H9 (cell line): Measurements from ENCODE around the gene VPS9D1. TPM values are rescaled to one million over a fixed set of nuclear protein-coding genes. Genes with fewer than 3 reads are reported as not detected.

Source experiments
- DNase-seq: peaks from one replicate; pipeline ENCODE4 v3.0.0-alpha.2; 2017
- H2AFZ ChIP-seq: one replicate; pipeline ENCODE4 v1.6.1; 2013; ENCODE audit warnings: mild to moderate bottlenecking, low read length, control low read depth, moderate library complexity
- H2AK5ac ChIP-seq: 2 replicates; pipeline ENCODE4 v1.6.1; 2013; ENCODE audit warnings: low read length, control low read depth, mixed read lengths; ENCODE audit not compliant: insufficient read length
- H2BK120ac ChIP-seq: one replicate; pipeline ENCODE4 v1.6.1; 2013; ENCODE audit warnings: low read depth, mild to moderate bottlenecking, low read length, control low read depth, inconsistent platforms; ENCODE audit not compliant: poor library complexity, severe bottlenecking
- H2BK12ac ChIP-seq: 2 replicates; pipeline ENCODE4 v1.6.1; 2013; ENCODE audit warnings: low read length, control low read depth, mixed read lengths, low read depth; ENCODE audit not compliant: insufficient read length
- H2BK15ac ChIP-seq: 2 replicates; pipeline ENCODE4 v1.6.1; 2013; ENCODE audit warnings: low read depth, low read length, control low read depth
- H2BK20ac ChIP-seq: one replicate; pipeline ENCODE4 v1.6.1; 2013; ENCODE audit warnings: low read depth, mild to moderate bottlenecking, low read length, control low read depth, inconsistent platforms; ENCODE audit not compliant: poor library complexity, severe bottlenecking
- H2BK5ac ChIP-seq: 2 replicates; pipeline ENCODE4 v1.6.1; 2013; ENCODE audit warnings: low read length, control low read depth, mixed read lengths; ENCODE audit not compliant: insufficient read length
- H3K14ac ChIP-seq: 2 replicates; pipeline ENCODE4 v1.6.1; 2013; ENCODE audit warnings: low read length, control low read depth; ENCODE audit not compliant: insufficient read depth
- H3K18ac ChIP-seq: 2 replicates; pipeline ENCODE4 v1.6.1; 2013; ENCODE audit warnings: low read depth, mild to moderate bottlenecking, mixed read lengths, low read length, control low read depth; ENCODE audit not compliant: insufficient read length
- H3K23ac ChIP-seq: 2 replicates; pipeline ENCODE4 v1.6.1; 2013; ENCODE audit warnings: low read length, control low read depth, mixed read lengths, low read depth; ENCODE audit not compliant: insufficient read length
- H3K23me2 ChIP-seq: 2 replicates; pipeline ENCODE4 v1.6.1; 2013; ENCODE audit warnings: low read depth, mild to moderate bottlenecking, mixed read lengths, low read length, control low read depth; ENCODE audit not compliant: insufficient read length, poor library complexity, severe bottlenecking
- H3K27ac ChIP-seq: 2 replicates; pipeline ENCODE4 v1.5.1; 2013; ENCODE audit warnings: low read length, control low read depth, mixed read lengths, low read depth; ENCODE audit not compliant: insufficient read length
- H3K27me3 ChIP-seq: 2 replicates; pipeline ENCODE4 v1.6.1; 2013; ENCODE audit warnings: low read length, control low read depth, inconsistent platforms; ENCODE audit not compliant: insufficient read depth
- H3K4ac ChIP-seq: 2 replicates; pipeline ENCODE4 v1.6.1; 2013; ENCODE audit warnings: low read depth, mild to moderate bottlenecking, control low read depth, inconsistent platforms, low read length, moderate library complexity
- H3K4me1 ChIP-seq: 2 replicates; pipeline ENCODE4 v1.6.1; 2013; ENCODE audit warnings: low read length, control low read depth, inconsistent platforms; ENCODE audit not compliant: insufficient read depth
- H3K4me2 ChIP-seq: 2 replicates; pipeline ENCODE4 v1.6.1; 2013; ENCODE audit warnings: low read length, control low read depth, mixed read lengths; ENCODE audit not compliant: insufficient read length, insufficient read depth
- H3K56ac ChIP-seq: 2 replicates; pipeline ENCODE4 v1.6.1; 2013; ENCODE audit warnings: low read depth, mild to moderate bottlenecking, mixed read lengths, low read length, control low read depth; ENCODE audit not compliant: insufficient read length
- H3K79me1 ChIP-seq: 2 replicates; pipeline ENCODE4 v1.6.1; 2013; ENCODE audit warnings: low read depth, mild to moderate bottlenecking, moderate library complexity, low read length, control low read depth, inconsistent platforms; ENCODE audit not compliant: insufficient read depth, poor library complexity, severe bottlenecking
- H3K79me2 ChIP-seq: 2 replicates; pipeline ENCODE4 v1.6.1; 2013; ENCODE audit warnings: low read length, control low read depth, inconsistent platforms; ENCODE audit not compliant: insufficient read depth
- H3K9ac ChIP-seq: 2 replicates; pipeline ENCODE4 v1.6.1; 2013; ENCODE audit warnings: low read length, control low read depth, mixed read lengths; ENCODE audit not compliant: insufficient read length; ENCODE audit errors: extremely low read depth
- H3K9me3 ChIP-seq: one replicate; pipeline ENCODE4 v1.6.1; 2013; ENCODE audit warnings: low read depth, low read length, inconsistent platforms; ENCODE audit not compliant: control insufficient read depth
- H3T11ph ChIP-seq: one replicate; pipeline ENCODE4 v1.6.1; 2013; ENCODE audit warnings: mild to moderate bottlenecking, low read length, control low read depth, inconsistent platforms
- H4K20me1 ChIP-seq: one replicate; pipeline ENCODE4 v1.6.1; 2013; ENCODE audit not compliant: control insufficient read depth, insufficient read length, insufficient read depth
- H4K5ac ChIP-seq: 2 replicates; pipeline ENCODE4 v1.6.1; 2013; ENCODE audit warnings: low read depth, mild to moderate bottlenecking, mixed read lengths, low read length, control low read depth; ENCODE audit not compliant: insufficient read length
- H4K8ac ChIP-seq: replicated peaks from 2 replicates; pipeline ENCODE4 v1.6.1; 2013; ENCODE audit warnings: low read length, control low read depth, mixed read lengths, low read depth; ENCODE audit not compliant: insufficient read length
- H4K91ac ChIP-seq: 2 replicates; pipeline ENCODE4 v1.6.1; 2013; ENCODE audit warnings: low read depth, mild to moderate bottlenecking, moderate library complexity, mixed read lengths, low read length, control low read depth; ENCODE audit not compliant: insufficient read length
- H3K27ac Mint-ChIP-seq, 3 experiments: 2 replicates in 2 of 3; 3 replicates in 1 of 3; pipeline ENCODE4 v1.8.0; 2020 to 2021; ENCODE audit warnings: mixed read lengths in 3 of 3, mild to moderate bottlenecking in 1 of 3, moderate library complexity in 1 of 3
- H3K27me3 Mint-ChIP-seq: 2 replicates; pipeline ENCODE4 v1.8.0; 2021; ENCODE audit warnings: low read depth, mild to moderate bottlenecking, moderate library complexity, mixed read lengths
- H3K36me3 Mint-ChIP-seq, 3 experiments: 2 replicates in 2 of 3; 3 replicates in 1 of 3; pipeline ENCODE4 v1.8.0; 2020 to 2021; ENCODE audit warnings: low read depth in 3 of 3, mixed read lengths in 3 of 3; ENCODE audit not compliant: insufficient read depth in 1 of 3
- H3K4me1 Mint-ChIP-seq, 2 experiments: 2 replicates each; pipeline ENCODE4 v1.8.0; 2020; ENCODE audit warnings: mixed read lengths in 2 of 2
- H3K4me3 Mint-ChIP-seq, 2 experiments: 2 replicates in 1 of 2; 3 replicates in 1 of 2; pipeline ENCODE4 v1.8.0; 2020 to 2021; ENCODE audit warnings: mild to moderate bottlenecking in 2 of 2, mixed read lengths in 2 of 2, moderate library complexity in 1 of 2
- H3K9me3 Mint-ChIP-seq, 2 experiments: 2 replicates in 1 of 2; 3 replicates in 1 of 2; pipeline ENCODE4 v1.8.0; 2020; ENCODE audit warnings: mild to moderate bottlenecking in 2 of 2, mixed read lengths in 2 of 2, moderate library complexity in 1 of 2
- WGBS: extraction: QIAGEN DNeasy Blood & Tissue Kit; methylation state at CpG from one replicate; pipeline ENCODE4 v1.1.7; 2013; ENCODE audit warnings: missing lambda C conversion rate, low lambda C conversion rate, mixed read lengths; ENCODE audit not compliant: insufficient read length; ENCODE audit errors: extremely low coverage; 5-methylcytosine and 5-hydroxymethylcytosine counted together
- total RNA-seq: library from RNA; stranded (reverse); gene quantifications from 2 replicates; pipeline ENCODE4 v1.2.1, GENCODE V29; 2021
- TF ChIP-seq, protein P1 (sequence below): fragments of 200-600 bp; sonication (generic); conservative IDR thresholded peaks from 3 replicates; pipeline ENCODE4 v1.8.0; 2021; ENCODE audit warnings: antibody characterized with exemption, mild to moderate bottlenecking

The VPS9D1 gene
- total RNA-seq, 1 experiment from 2014 or later = 6.0 TPM

DNA sequence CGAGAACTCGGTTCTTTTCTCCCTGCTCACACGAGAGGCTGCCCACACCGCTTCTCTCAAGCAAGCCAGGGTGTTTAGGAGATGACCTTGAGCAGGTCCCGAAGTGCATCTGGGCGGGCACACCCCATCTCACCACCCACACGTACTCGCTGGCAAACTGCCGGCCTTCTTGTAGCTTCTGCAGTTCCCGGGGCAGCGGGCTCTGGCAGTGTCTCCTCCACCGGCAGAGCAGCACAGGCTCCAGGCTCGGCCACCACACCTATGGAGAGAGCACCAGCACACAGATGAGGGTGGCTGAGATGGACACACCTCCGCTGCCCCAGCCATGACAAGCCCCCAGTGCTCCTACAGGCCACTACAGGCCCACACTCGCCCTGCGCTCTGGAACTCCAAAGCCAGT, 24.1 kb upstream of the VPS9D1 start:
- H3K36me3 Mint-ChIP-seq = peaks cover 46 to 91% (median 82%) of the 10 kb centered on the region in 3 experiments; a peak in 6 of 7 replicates
- no peak overlapping the region for H3K23ac ChIP-seq
- H2BK120ac ChIP-seq = no peak overlapping the region
- H3K27me3 Mint-ChIP-seq = no peaks in the 10 kb centered on the region
- H3K9me3 ChIP-seq = no peaks in the 10 kb centered on the region
- no peaks in the 10 kb centered on the region for H3K23me2 ChIP-seq
- no peak overlapping the region for H3K4me3 Mint-ChIP-seq
- H3K4ac ChIP-seq = no peak overlapping the region
- H3K79me2 ChIP-seq = no peaks in the 10 kb centered on the region
- H3K27ac Mint-ChIP-seq = peak overlapping the region in 1 of 3 experiments; percentile 75; a peak in 2 of 7 replicates
- H3K9me3 Mint-ChIP-seq = no peaks in the 10 kb centered on the region
- no peak overlapping the region for H2AK5ac ChIP-seq
- no peak overlapping the region for H3K14ac ChIP-seq
- no peaks in the 10 kb centered on the region for H3K4me1 Mint-ChIP-seq
- no peak for DNase-seq
- H3K9ac ChIP-seq = no peak overlapping the region
- no peaks in the 10 kb centered on the region for H3K79me1 ChIP-seq
- no CpG with 5 or more reads among the region's 16 CpGs for WGBS
- no peak overlapping the region for H2BK20ac ChIP-seq
- TF ChIP-seq, protein P1, sequence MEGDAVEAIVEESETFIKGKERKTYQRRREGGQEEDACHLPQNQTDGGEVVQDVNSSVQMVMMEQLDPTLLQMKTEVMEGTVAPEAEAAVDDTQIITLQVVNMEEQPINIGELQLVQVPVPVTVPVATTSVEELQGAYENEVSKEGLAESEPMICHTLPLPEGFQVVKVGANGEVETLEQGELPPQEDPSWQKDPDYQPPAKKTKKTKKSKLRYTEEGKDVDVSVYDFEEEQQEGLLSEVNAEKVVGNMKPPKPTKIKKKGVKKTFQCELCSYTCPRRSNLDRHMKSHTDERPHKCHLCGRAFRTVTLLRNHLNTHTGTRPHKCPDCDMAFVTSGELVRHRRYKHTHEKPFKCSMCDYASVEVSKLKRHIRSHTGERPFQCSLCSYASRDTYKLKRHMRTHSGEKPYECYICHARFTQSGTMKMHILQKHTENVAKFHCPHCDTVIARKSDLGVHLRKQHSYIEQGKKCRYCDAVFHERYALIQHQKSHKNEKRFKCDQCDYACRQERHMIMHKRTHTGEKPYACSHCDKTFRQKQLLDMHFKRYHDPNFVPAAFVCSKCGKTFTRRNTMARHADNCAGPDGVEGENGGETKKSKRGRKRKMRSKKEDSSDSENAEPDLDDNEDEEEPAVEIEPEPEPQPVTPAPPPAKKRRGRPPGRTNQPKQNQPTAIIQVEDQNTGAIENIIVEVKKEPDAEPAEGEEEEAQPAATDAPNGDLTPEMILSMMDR = no peak
- H3K27me3 ChIP-seq = no peaks in the 10 kb centered on the region
- no peak overlapping the region for H3K4me2 ChIP-seq
- H4K91ac ChIP-seq = no peak overlapping the region
- peaks cover 2% of the 10 kb centered on the region for H4K20me1 ChIP-seq
- no peak overlapping the region for H3T11ph ChIP-seq
- no peaks in the 10 kb centered on the region for H3K4me1 ChIP-seq
- no peak overlapping the region for H2BK12ac ChIP-seq
- no peak overlapping the region for H3K27ac ChIP-seq
- H4K5ac ChIP-seq = no peak overlapping the region
- H3K56ac ChIP-seq = no peak overlapping the region
- H2BK5ac ChIP-seq = no peak overlapping the region
- H4K8ac ChIP-seq = no peak overlapping the region
- H3K18ac ChIP-seq = no peak overlapping the region
- no peak overlapping the region for H2BK15ac ChIP-seq
- H2AFZ ChIP-seq = no peak overlapping the region
